GM21825 (cell line): ENCODE measurements around the gene SEC14L5.
"Not testable (repeated sequence)": the region's sequence is repeated elsewhere in the genome, so short reads cannot be mapped to it uniquely, and the experiment has no call there.

Experiments used
- ATAC-seq: cut with Tn5 transposase; IDR thresholded peaks from one replicate; pipeline ENCODE4 v1.9.1; 2021; ENCODE audit warnings: mild to moderate bottlenecking, moderate library complexity; ENCODE audit not compliant: unreplicated experiment

The SEC14L5 gene

GRCh38 chr16:5033256-5034166, 75.4 kb downstream of the SEC14L5 start, which contains the start of gene NAGPA:
TSS of gene NAGPA (minus strand) at chr16:5033935. CDS start at chr16:5033914, 21 bp downstream.
- peak; percentile 85 for ATAC-seq

GRCh38 chr16:5034167-5034523, 76.0 kb downstream of the SEC14L5 start:
- no peak for ATAC-seq

GRCh38 chr16:5035909-5036227, 77.7 kb downstream of the SEC14L5 start:
- no peak for ATAC-seq

- no peak for ATAC-seq
Observed at GRCh38 chr16:5036228-5037156, 78.4 kb downstream of the SEC14L5 start.

- ATAC-seq = no peak
Observed at GRCh38 chr16:5040451-5040850, 82.3 kb downstream of the SEC14L5 start.

- peak; percentile 60 for ATAC-seq
Observed at GRCh38 chr16:5041600-5042133, 83.5 kb downstream of the SEC14L5 start.

GRCh38 chr16:5042574-5043171, 84.5 kb downstream of the SEC14L5 start:
- no peak for ATAC-seq

- ATAC-seq = no peak
Observed at GRCh38 chr16:5044011-5044540, 85.9 kb downstream of the SEC14L5 start.

- ATAC-seq = not testable (repeated sequence)
Observed at GRCh38 chr16:5044581-5044980, 86.5 kb downstream of the SEC14L5 start.

- ATAC-seq = no peak
Observed at GRCh38 chr16:5045499-5046115, 87.5 kb downstream of the SEC14L5 start.

GRCh38 chr16:5046914-5047313, 88.8 kb downstream of the SEC14L5 start:
- no peak for ATAC-seq

GRCh38 chr16:5054876-5055865, 97.0 kb downstream of the SEC14L5 start:
- no peak for ATAC-seq

- ATAC-seq = peak; percentile 50
Observed at GRCh38 chr16:5056352-5056751, 98.2 kb downstream of the SEC14L5 start.

GRCh38 chr16:5058476-5058875, 100.3 kb downstream of the SEC14L5 start:
- ATAC-seq = no peak

- no peak for ATAC-seq
Observed at GRCh38 chr16:5059386-5060072, 101.4 kb downstream of the SEC14L5 start.

- ATAC-seq = no peak
Observed at GRCh38 chr16:5060073-5060641, 102.0 kb downstream of the SEC14L5 start.

GRCh38 chr16:5062051-5062450, 103.9 kb downstream of the SEC14L5 start:
- ATAC-seq = no peak
